ENCODE results near the gene MGA.

MGA gene

DNA sequence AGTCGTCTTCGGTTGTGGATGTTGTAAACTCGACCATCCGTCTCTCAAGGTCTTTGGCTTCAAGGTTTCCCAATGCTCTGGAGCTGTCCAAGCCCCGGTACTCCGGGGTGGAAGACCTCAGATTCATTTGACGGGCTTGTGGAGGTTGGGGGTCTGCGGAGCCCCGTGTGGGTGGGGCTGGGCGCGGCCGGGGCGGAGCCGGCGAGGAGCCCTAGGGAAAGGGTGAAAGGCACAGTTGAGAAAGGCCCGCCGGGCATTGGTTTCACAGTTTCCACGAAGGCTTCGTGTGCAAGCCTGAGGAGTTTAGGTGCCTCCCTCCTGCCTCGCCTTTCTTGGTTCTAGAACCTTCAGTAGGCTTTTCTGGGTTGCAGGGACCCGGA lies 360 bp upstream of the MGA start:
- DNase-seq (ENCODE audit: low read depth in 1 of 2, low spot score in 1 of 2): no peak
- Histone ChIP-seq H3K27ac (replicated peaks) (peak overlapping the region; percentile 93), H3K27me3 (ENCODE audit: insufficient read depth, poor library complexity, severe bottlenecking) (no peaks in the 10 kb centered on the region), H3K4me3 (replicated peaks; ENCODE audit: insufficient read depth, low read length) (peak overlapping the region; percentile 53; the same call in 1 of the 2 replicates)
- TF ChIP-seq POLR2AphosphoS5 (IDR thresholded peaks at IDR 0.05; ENCODE audit: low read depth): no peak
- TF ChIP-seq, protein P1, sequence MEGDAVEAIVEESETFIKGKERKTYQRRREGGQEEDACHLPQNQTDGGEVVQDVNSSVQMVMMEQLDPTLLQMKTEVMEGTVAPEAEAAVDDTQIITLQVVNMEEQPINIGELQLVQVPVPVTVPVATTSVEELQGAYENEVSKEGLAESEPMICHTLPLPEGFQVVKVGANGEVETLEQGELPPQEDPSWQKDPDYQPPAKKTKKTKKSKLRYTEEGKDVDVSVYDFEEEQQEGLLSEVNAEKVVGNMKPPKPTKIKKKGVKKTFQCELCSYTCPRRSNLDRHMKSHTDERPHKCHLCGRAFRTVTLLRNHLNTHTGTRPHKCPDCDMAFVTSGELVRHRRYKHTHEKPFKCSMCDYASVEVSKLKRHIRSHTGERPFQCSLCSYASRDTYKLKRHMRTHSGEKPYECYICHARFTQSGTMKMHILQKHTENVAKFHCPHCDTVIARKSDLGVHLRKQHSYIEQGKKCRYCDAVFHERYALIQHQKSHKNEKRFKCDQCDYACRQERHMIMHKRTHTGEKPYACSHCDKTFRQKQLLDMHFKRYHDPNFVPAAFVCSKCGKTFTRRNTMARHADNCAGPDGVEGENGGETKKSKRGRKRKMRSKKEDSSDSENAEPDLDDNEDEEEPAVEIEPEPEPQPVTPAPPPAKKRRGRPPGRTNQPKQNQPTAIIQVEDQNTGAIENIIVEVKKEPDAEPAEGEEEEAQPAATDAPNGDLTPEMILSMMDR (IDR thresholded peaks at IDR 0.05; ENCODE audit: insufficient read depth, low read length): no peak
- TF ChIP-seq GABPA (IDR thresholded peaks at IDR 0.05; ENCODE audit: low read depth): no peak
- TF ChIP-seq, protein P2, sequence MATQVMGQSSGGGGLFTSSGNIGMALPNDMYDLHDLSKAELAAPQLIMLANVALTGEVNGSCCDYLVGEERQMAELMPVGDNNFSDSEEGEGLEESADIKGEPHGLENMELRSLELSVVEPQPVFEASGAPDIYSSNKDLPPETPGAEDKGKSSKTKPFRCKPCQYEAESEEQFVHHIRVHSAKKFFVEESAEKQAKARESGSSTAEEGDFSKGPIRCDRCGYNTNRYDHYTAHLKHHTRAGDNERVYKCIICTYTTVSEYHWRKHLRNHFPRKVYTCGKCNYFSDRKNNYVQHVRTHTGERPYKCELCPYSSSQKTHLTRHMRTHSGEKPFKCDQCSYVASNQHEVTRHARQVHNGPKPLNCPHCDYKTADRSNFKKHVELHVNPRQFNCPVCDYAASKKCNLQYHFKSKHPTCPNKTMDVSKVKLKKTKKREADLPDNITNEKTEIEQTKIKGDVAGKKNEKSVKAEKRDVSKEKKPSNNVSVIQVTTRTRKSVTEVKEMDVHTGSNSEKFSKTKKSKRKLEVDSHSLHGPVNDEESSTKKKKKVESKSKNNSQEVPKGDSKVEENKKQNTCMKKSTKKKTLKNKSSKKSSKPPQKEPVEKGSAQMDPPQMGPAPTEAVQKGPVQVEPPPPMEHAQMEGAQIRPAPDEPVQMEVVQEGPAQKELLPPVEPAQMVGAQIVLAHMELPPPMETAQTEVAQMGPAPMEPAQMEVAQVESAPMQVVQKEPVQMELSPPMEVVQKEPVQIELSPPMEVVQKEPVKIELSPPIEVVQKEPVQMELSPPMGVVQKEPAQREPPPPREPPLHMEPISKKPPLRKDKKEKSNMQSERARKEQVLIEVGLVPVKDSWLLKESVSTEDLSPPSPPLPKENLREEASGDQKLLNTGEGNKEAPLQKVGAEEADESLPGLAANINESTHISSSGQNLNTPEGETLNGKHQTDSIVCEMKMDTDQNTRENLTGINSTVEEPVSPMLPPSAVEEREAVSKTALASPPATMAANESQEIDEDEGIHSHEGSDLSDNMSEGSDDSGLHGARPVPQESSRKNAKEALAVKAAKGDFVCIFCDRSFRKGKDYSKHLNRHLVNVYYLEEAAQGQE (IDR thresholded peaks at IDR 0.05; ENCODE audit: insufficient replicate concordance, low read depth): no peak
- no peak for TF ChIP-seq SPI1 (IDR thresholded peaks at IDR 0.05; ENCODE audit: borderline replicate concordance, low read depth)

DNA sequence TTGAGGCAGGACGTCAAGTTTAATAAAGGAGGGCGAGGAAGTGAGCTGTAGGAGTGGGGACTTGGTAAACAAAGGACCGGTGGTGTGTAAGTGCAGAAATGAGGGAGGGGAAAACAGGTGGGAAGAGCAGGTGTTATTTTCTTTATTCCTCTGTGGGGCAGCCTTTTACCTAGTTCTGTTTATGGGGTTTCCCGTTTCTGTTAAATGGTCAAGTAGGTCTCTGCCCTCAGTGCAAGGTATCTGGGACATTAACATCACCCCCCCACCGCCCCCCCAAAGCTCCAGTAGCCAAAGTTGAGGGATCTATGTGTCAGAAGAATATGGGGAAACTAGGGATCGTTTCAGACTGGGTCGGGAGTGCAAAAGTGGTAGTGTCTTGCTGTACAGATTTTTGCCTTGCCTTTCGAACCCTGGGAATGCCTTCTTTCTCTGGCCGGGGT lies 893 bp downstream of the MGA start:
- DNase-seq (ENCODE audit: low read depth in 1 of 2, low spot score in 1 of 2): peak in 1 of 2 experiments; percentile 3

DNA sequence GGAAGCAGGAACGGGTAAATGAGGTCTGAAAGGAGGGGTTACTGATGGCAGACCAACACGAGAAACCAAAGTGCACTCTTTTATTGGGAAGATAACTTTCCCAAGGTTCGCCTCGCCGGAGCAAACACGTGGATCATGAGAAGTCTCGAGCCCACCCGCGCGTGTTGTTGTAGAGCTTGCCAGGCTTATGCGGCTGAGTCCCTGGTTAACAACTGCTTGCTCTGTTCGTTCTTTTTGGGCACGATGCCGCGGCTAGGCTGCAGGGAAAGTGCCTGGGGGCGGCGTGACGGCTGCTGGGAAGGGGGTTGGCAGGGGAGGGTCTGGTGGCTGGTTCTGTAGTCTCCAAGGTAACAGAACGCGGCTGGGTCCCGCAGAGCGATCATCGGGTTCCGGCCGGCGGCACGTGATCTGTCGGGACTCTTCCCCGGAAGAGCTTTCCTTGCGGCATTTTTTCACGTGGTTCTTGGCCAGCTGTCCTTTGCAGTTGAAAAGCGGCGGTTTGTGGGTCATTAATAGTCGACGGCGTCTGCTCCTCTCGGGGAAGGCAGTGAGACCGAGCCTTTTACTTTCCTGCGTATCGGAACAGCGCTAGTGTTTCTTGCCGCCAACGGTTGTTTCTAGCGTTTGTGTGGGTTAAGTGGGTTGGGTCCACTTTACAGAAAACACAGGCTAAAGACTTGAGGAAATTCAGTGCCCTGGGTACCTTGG lies 1.5 kb downstream of the MGA start:
- peak; percentile 84 to 89 for DNase-seq (ENCODE audit: low read depth in 1 of 2, low spot score in 1 of 2)
- peak overlapping the region; percentile 93 for H3K27ac ChIP-seq (replicated peaks)
- H3K27me3 ChIP-seq (ENCODE audit: insufficient read depth, poor library complexity, severe bottlenecking): no peaks in the 10 kb centered on the region
- H3K4me3 ChIP-seq (replicated peaks; ENCODE audit: insufficient read depth, low read length): peak overlapping the region; percentile 53
- TF ChIP-seq, protein P1 (IDR thresholded peaks at IDR 0.05; ENCODE audit: insufficient read depth, low read length): no peak
- TF ChIP-seq, protein P2 (IDR thresholded peaks at IDR 0.05; ENCODE audit: insufficient replicate concordance, low read depth): peak; percentile 56
- no peak for TF ChIP-seq SPI1 (IDR thresholded peaks at IDR 0.05; ENCODE audit: borderline replicate concordance, low read depth)
- TF ChIP-seq GABPA (IDR thresholded peaks at IDR 0.05; ENCODE audit: low read depth): peak; percentile 45
- TF ChIP-seq POLR2AphosphoS5 (IDR thresholded peaks at IDR 0.05; ENCODE audit: low read depth): peak; percentile 69

More for the DNA sequence above, 893 bp downstream of the MGA start:
- Histone ChIP-seq H3K4me3 (replicated peaks; ENCODE audit: insufficient read depth, low read length) (peak overlapping the region; percentile 53), H3K27me3 (ENCODE audit: insufficient read depth, poor library complexity, severe bottlenecking) (no peaks in the 10 kb centered on the region), H3K27ac (replicated peaks) (peak overlapping the region; percentile 93)
- TF ChIP-seq GABPA (IDR thresholded peaks at IDR 0.05; ENCODE audit: low read depth): no peak
- TF ChIP-seq, protein P1 (IDR thresholded peaks at IDR 0.05; ENCODE audit: insufficient read depth, low read length): no peak
- TF ChIP-seq SPI1 (IDR thresholded peaks at IDR 0.05; ENCODE audit: borderline replicate concordance, low read depth): no peak
- TF ChIP-seq POLR2AphosphoS5 (IDR thresholded peaks at IDR 0.05; ENCODE audit: low read depth): no peak
- TF ChIP-seq, protein P2 (IDR thresholded peaks at IDR 0.05; ENCODE audit: insufficient replicate concordance, low read depth): no peak

All from HL-60 (cell line).